Measurements from ENCODE around the gene LMNTD2. TPM values are rescaled to one million over a fixed set of nuclear protein-coding genes. Genes with fewer than 3 reads are reported as not detected.
"Not testable (repeated sequence)": the region's sequence is repeated elsewhere in the genome, so short reads cannot be mapped to it uniquely, and the experiment has no call there.

The LMNTD2 gene
- total RNA-seq, 2 donors from 2014 or later = 1.1 to 2.1 TPM

DNA sequence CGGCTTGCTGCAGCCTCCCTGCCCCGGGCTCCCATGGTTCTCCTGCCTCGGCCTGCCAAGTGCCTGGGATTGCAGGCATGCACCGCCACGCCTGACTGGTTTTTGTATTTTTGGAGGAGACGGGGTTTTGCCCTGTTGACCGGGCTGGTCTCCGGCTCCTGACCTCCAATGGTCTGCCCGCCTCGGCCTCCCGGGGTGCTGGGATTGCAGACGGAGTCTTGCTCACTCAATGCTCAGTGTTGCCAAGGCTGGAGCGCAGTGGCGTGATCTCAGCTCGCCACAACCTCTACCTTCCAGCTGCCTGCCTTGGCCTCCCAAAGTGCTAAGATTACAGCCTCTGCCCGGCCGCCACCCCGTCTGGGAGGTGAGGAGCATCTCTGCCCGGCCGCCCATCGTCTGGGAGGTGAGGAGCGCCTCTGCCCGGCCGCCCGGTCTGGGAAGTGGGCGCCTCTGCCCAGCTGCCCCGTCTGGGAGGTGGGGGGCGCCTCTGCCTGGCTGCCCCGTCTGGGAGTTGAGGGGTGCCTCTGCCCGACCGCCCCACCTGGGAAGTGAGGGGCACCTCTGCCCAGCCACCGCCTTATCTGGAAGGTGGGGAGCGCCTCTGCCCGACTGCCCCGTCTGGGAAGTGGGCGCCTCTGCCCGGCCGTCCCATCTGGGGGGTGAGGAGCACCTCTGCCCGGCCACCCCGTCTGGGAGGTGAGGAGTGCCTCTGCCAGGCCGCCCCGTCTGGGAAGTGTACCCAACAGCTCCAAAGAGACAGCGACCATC, 43.4 kb downstream of the LMNTD2 start:
- DNase-seq (ENCODE audit: low spot score); ATAC-seq; H3K4me3 Mint-ChIP-seq; H3K27me3 Mint-ChIP-seq; H3K9me3 Mint-ChIP-seq; H3K27ac Mint-ChIP-seq; H3K36me3 Mint-ChIP-seq: not testable (repeated sequence)
- H3K4me1 Mint-ChIP-seq (ENCODE audit: low read depth in 2 of 2) = peaks cover 5 to 14% of the 10 kb centered on the region in 2 donors

DNA sequence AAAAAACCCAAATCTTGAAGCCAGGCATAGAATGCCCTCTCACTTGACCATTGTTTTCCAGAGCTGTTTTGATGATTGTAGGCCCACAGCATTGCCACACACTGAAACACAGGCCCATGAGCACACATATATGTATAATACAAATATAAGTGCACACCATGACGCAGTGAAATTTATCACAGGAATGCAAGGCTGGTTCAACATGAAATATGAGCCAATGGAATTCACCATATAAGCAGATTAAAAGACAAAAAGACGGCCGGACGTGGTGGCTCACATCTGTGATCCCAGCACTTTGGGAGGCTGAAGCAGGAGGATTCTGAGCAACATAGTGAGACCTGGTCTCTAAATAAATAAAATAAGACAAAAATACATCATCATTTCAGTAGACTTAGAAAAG, 44.1 kb downstream of the LMNTD2 start:
- Mint-ChIP-seq H3K4me3 (no peak overlapping the region), H3K4me1 (ENCODE audit: low read depth in 2 of 2) (peaks cover 5 to 14% of the 10 kb centered on the region in 2 donors), H3K36me3 (no peaks in the 10 kb centered on the region), H3K27me3 (no peaks in the 10 kb centered on the region), H3K27ac (no peak overlapping the region), H3K9me3 (no peaks in the 10 kb centered on the region)
- no peak for DNase-seq (ENCODE audit: low spot score)
- no peak for ATAC-seq

DNA sequence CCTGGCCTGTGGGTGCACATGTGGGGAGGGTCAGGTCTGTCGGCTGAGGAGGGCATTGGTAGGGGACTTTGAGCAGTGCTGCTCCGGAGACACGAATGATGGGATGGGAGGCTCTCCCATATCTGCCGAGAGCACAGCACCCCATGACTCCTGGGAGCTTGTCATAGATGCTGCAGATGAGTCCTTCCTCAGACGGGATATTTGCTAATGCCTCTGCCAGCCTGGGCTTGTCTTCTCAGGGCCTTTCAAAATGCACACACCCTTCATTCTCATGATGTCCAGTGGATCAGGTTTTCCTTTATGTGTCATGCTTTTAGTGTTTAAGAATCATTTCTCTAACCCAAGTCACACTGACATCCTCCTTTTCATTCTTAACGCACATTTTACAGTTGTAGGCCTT, 45.4 kb downstream of the LMNTD2 start:
- peaks cover 5 to 7% of the 10 kb centered on the region in 2 donors for H3K4me1 Mint-ChIP-seq (ENCODE audit: low read depth in 2 of 2)
- no peak overlapping the region for H3K27ac Mint-ChIP-seq
- no peak overlapping the region for H3K4me3 Mint-ChIP-seq
- no peaks in the 10 kb centered on the region for H3K9me3 Mint-ChIP-seq
- H3K36me3 Mint-ChIP-seq = no peaks in the 10 kb centered on the region
- DNase-seq (ENCODE audit: low spot score) (no peak), ATAC-seq (no peak)
- no peaks in the 10 kb centered on the region for H3K27me3 Mint-ChIP-seq

DNA sequence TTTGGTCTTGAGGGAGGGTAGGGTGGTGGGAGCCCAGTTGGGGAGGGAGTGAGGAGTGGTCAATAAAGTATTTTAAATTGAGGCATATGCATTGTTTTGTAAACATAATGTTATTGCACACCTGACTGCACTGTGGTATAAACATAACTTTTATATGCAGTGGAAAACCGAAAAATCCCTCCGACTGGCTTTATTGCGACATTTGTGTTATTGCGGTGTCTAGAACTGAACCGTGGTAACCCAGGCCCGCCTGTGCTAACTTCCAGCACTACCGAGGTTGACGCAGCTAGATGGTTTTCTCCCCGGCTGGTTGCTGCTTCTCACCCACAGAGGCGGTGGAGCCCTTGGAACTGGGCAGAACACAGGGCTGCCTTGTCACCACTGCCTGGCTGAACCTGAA, 45.9 kb downstream of the LMNTD2 start:
- Mint-ChIP-seq H3K9me3 (no peaks in the 10 kb centered on the region), H3K4me3 (no peak overlapping the region), H3K4me1 (ENCODE audit: low read depth in 2 of 2) (peaks cover 5 to 9% of the 10 kb centered on the region in 2 donors), H3K27me3 (no peaks in the 10 kb centered on the region), H3K27ac (no peak overlapping the region), H3K36me3 (no peaks in the 10 kb centered on the region)
- DNase-seq (ENCODE audit: low spot score) (no peak), ATAC-seq (no peak)

DNA sequence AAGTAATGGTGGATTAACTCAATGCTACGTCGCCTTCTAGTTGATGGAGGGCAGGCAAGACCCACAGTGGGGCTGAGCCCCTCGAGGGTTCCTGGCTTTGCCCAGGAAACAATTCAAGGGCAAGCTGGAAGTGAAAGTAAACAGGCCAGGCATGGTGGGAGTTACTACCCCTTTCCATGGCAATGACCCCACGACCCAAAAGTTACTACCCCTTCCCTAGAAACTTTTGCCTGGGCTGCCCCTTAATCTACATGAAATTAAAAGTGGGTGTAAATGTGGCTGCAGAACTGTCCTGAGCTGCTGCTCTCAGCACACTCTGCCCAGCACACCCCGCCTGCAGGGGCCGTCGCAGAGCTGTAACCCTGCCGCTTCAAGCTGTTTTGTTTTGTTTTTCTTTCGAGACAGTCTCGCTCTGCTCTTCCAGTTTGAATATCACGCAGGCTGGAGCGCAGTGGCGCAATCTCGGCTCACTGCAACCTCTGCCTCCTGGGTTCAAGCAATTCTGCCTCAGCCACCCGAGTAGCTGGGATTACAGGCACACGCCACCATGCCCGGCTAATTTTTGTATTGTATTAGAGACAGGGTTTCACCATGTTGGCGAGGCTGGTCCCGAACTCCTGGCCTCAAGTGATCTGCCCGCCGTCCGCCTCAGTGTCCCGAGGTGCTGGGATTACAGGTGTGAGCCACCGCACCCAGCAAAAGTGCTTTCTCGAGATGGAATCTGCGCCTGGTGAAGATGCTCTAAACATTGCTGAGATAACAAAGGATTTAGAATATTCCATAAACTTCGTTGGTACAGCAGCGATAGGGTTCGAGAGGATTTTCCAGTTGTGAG, 47.6 kb downstream of the LMNTD2 start:
- no peak for DNase-seq (ENCODE audit: low spot score)
- no peaks in the 10 kb centered on the region for H3K36me3 Mint-ChIP-seq
- ATAC-seq = no peak
- H3K27ac Mint-ChIP-seq = no peak overlapping the region
- H3K4me1 Mint-ChIP-seq (ENCODE audit: low read depth in 2 of 2) = peaks cover 0 to 7% of the 10 kb centered on the region in 2 donors
- H3K4me3 Mint-ChIP-seq = no peak overlapping the region
- H3K27me3 Mint-ChIP-seq = no peaks in the 10 kb centered on the region
- H3K9me3 Mint-ChIP-seq = no peaks in the 10 kb centered on the region

DNA sequence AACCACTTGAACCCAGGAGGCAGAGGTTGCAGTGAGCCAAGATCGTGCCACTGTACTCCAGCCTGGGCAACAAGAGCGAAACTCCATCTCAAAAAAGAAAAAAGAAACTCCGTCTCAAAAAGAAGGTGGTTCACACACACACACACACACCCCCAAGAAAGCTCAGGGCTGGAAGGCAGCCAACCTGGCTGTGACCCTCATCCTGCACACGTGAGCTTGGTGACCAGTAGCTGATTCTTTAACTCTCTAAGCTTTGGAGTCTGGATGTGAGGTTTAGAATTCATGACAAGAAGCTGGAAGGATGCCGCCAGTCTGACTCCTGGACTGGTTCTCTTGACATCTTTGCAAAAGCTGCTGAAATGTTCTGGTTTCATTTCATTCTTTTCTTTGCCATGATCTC, 51.6 kb downstream of the LMNTD2 start:
- Mint-ChIP-seq H3K36me3 (no peaks in the 10 kb centered on the region), H3K4me1 (ENCODE audit: low read depth in 2 of 2) (peaks cover 10 to 11% of the 10 kb centered on the region in 2 donors), H3K27ac (no peak overlapping the region), H3K9me3 (no peaks in the 10 kb centered on the region), H3K27me3 (no peaks in the 10 kb centered on the region), H3K4me3 (no peak overlapping the region)
- DNase-seq (ENCODE audit: low spot score) = no peak
- ATAC-seq = no peak

DNA sequence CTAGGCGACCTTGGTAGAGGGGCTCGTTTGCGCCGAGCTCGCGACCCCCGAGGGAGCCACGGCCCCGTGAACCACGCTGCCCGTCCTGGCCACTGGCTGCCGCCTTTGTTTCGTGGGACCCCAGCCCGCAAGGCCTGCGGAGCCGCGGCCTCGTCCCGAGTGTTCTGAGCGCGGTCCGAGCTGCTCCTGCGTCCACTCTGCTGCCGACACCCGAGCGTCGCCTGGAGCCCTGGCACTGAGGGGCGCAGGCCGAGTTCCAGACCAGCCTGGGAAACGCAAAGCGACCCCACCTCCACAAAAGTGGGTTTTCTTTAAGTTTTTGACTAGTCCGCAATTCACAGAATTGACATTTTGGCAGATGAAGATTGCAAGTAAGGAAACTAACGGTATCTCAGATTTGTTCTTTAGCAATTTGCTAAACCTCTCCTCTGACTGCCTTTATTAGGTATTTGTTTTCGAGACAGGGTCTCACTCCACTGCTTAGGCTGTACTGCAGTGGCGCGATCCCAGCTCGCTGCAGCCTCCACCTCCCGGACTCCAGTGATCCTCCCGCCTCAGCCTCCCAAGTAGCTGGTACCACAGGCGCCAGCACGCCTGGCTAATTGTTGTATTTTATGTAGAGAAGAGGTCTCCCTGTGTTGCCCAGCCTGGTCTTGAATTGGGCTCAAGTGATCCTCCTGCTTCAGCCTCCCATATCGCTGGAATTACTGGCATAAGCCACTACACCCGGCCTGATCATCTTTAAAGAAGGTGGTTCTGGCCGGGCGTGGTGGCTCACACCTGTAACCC, 52.6 kb downstream of the LMNTD2 start:
- Mint-ChIP-seq H3K9me3 (no peaks in the 10 kb centered on the region), H3K4me1 (ENCODE audit: low read depth in 2 of 2) (peaks cover 10 to 11% of the 10 kb centered on the region in 2 donors), H3K4me3 (peak overlapping the region; percentile 93), H3K27me3 (no peaks in the 10 kb centered on the region), H3K36me3 (no peaks in the 10 kb centered on the region), H3K27ac (no peak overlapping the region)
- DNase-seq (ENCODE audit: low spot score) = no peak
- ATAC-seq = no peak

DNA sequence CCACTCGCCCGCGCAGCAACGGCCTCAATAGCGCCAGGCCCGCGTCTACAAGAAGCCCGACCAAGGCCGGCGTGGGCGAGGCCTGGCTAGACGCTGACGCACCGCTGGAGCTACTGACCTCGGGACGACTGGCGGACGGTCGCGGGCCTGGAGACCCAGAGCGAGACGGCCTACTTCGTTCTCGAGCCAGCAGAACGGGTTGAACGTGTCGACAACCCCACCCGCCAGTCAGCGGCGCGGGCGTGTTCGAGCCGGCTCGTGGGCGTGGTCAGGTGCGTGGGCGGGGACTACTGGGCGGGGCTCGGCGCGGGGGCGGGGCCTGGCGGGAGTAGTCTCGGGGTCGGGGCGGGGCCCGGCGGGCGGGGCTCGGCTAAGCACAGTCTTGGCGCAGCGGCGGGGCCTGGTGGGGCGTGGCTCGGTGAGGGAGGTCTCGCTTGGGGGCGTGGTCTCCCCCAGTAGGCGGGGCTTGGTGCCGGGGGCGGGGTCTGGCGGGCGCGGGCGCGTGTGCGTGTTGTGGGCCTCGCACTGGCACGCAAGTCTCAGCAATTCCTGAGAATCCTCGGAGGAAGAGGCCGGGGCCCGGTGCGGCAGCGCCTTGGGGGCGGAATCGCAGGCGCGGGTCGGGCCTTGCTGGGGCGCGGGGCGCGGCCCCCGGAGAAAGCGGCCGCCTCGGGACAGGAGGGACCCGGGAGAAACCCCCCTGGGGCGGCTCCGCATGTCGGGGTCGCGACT, 53.4 kb downstream of the LMNTD2 start, which contains the start of gene RNH1:
Gene RNH1 (minus strand): TSS at position 248 of the 732 bp plus-strand sequence. CDS start 5,080 bp downstream, outside the sequence.
- H3K36me3 Mint-ChIP-seq = no peaks in the 10 kb centered on the region
- no peaks in the 10 kb centered on the region for H3K9me3 Mint-ChIP-seq
- peak within 1 kb of the TSS; percentile 93 for H3K4me3 Mint-ChIP-seq
- H3K27me3 Mint-ChIP-seq = no peaks in the 10 kb centered on the region
- peak within 1 kb of the TSS; percentile 98 to 99 for H3K27ac Mint-ChIP-seq
- ATAC-seq (peak; percentile 93 to 94), DNase-seq (ENCODE audit: low spot score) (peak; percentile 99)
- H3K4me1 Mint-ChIP-seq (ENCODE audit: low read depth in 2 of 2) = peaks cover 10 to 11% of the 10 kb centered on the region in 2 donors

DNA sequence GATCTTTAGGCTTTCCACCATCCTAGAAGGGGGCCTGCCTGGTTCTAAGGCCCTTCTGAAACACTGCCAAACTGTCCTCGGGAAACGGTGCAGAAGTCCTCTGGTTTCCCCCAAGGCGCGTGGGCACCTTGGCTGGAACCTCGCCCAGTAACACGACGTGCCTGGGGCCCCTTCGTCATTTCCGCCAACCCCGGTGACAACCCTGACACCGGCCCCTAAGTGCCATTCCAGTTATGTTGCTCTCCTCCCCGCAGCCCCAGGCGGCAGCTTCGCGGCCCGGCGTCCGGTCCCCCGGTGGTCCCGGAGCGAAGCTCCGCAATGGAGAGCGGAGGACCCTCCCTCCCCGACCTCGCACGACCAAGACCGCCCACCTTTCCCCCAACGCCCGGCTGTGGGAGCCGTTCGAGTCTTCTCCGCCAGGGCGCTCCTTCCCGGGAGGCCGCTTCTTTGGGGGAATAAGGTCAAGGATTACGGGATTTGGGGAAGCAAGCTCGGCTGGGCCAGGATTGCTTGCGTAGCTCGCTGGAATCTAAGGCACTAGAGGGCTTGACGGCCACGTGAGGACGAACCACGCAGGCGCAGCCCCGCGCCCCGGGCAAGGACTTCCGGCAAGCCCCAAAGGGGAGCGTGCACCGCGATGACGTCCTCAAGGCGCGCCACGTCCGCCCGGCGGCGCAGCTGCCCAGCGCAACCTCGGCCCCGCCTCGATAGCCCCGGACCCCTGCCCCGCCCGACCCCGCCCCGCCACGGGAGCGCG, 54.1 kb downstream of the LMNTD2 start:
- Mint-ChIP-seq H3K4me1 (ENCODE audit: low read depth in 2 of 2) (peaks cover 10 to 11% of the 10 kb centered on the region in 2 donors), H3K9me3 (no peaks in the 10 kb centered on the region), H3K4me3 (peak overlapping the region; percentile 93), H3K27me3 (no peaks in the 10 kb centered on the region), H3K36me3 (no peaks in the 10 kb centered on the region), H3K27ac (peak overlapping the region; percentile 98 to 99)
- DNase-seq (ENCODE audit: low spot score) (peak; percentile 99), ATAC-seq (peak; percentile 89 to 91)

DNA sequence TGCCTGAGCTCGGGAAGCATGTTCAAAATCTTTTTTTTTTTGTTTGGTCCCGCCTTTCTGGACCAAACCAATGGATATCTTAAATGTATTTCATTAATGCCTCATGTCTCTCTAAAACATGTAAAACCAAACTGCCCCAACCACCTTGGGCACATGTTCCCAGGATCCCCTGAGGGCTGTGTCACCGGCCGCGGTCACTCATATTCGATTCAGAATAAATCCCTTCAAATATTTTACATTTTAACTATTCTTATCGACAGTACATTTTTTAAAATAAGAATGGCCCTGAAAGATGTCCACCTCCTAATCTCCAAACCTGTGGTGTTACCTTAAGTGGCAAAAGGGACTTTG, 55.6 kb downstream of the LMNTD2 start:
- Mint-ChIP-seq H3K27ac (peak overlapping the region; percentile 44 to 53), H3K36me3 (no peaks in the 10 kb centered on the region), H3K9me3 (no peaks in the 10 kb centered on the region), H3K27me3 (no peaks in the 10 kb centered on the region), H3K4me3 (peak overlapping the region; percentile 93), H3K4me1 (ENCODE audit: low read depth in 2 of 2) (peaks cover 10 to 14% of the 10 kb centered on the region in 2 donors)
- ATAC-seq = no peak
- no peak for DNase-seq (ENCODE audit: low spot score)
